Neural cell (in vitro differentiated cells): ENCODE measurements around the gene VRK1. TPM values are rescaled to one million over a fixed set of nuclear protein-coding genes. Genes with fewer than 3 reads are reported as not detected.

Experiments
- H2AFZ ChIP-seq: fragments of 200-600, 300-800 bp; sonication (generic), shearing (Covaris generic); 2 replicates; pipeline ENCODE4 v1.6.0; 2014; ENCODE audit warnings: low read depth, mild to moderate bottlenecking, antibody characterized with exemption, low read length, moderate library complexity
- H3F3A ChIP-seq: fragments of 200-600 bp; shearing (Covaris generic); 2 replicates; pipeline ENCODE4 v1.6.1; 2016; ENCODE audit warnings: mild to moderate bottlenecking, moderate library complexity, mixed read lengths, antibody characterized with exemption, low read length; ENCODE audit not compliant: insufficient read depth, poor library complexity, severe bottlenecking
- H3K27ac ChIP-seq: fragments of 200-600, 300-800 bp; sonication (generic), shearing (Covaris generic); 2 replicates; pipeline ENCODE4 v1.5.1; 2014; ENCODE audit warnings: mild to moderate bottlenecking, low read length, moderate library complexity
- H3K27me3 ChIP-seq: fragments of 300-800, 200-600 bp; sonication (generic), shearing (Covaris generic); 2 replicates; pipeline ENCODE4 v1.6.0; 2014; ENCODE audit warnings: mild to moderate bottlenecking, low read depth, low read length, moderate library complexity; ENCODE audit not compliant: insufficient read depth
- H3K36me3 ChIP-seq: fragments of 300-800, 200-600 bp; sonication (generic), shearing (Covaris generic); 2 replicates; pipeline ENCODE4 v1.5.1; 2014; ENCODE audit warnings: mild to moderate bottlenecking, antibody characterized with exemption, low read length, moderate library complexity; ENCODE audit not compliant: insufficient read depth
- H3K4me2 ChIP-seq: fragments of 300-800, 200-600 bp; sonication (generic), shearing (Covaris generic); 2 replicates; pipeline ENCODE4 v1.6.0; 2014; ENCODE audit warnings: mild to moderate bottlenecking, low read length
- H3K4me3 ChIP-seq: fragments of 300-800, 200-600 bp; sonication (generic), shearing (Covaris generic); 2 replicates; pipeline ENCODE4 v1.5.1; 2014; ENCODE audit warnings: mild to moderate bottlenecking, low read length, moderate library complexity
- H3K79me2 ChIP-seq: fragments of 200-600 bp; shearing (Covaris generic); replicated peaks from 2 replicates; pipeline ENCODE4 v1.6.0; 2014; ENCODE audit warnings: mild to moderate bottlenecking, low read length, moderate library complexity; ENCODE audit not compliant: insufficient read depth
- H3K9ac ChIP-seq: fragments of 300-800, 200-600 bp; sonication (generic), shearing (Covaris generic); 2 replicates; pipeline ENCODE4 v1.6.1; 2016; ENCODE audit warnings: mild to moderate bottlenecking, low read length, mixed read lengths
- H3K9me2 ChIP-seq: fragments of 200-600 bp; shearing (Covaris generic); 2 replicates; pipeline ENCODE4 v1.6.1; 2016; ENCODE audit warnings: mild to moderate bottlenecking, low read length, mixed read lengths; ENCODE audit not compliant: insufficient read depth
- H3K9me3 ChIP-seq: fragments of 200-600, 300-800 bp; sonication (generic), shearing (Covaris generic); 2 replicates; pipeline ENCODE4 v1.6.1; 2016; ENCODE audit warnings: mild to moderate bottlenecking, mixed run types, low read length, moderate library complexity, mixed read lengths
- H4K20me1 ChIP-seq: fragments of 200-600 bp; shearing (Covaris generic); 2 replicates; pipeline ENCODE4 v1.6.1; 2016; ENCODE audit warnings: mild to moderate bottlenecking, mixed run types; ENCODE audit not compliant: insufficient read depth
- EP300 ChIP-seq: fragments of 450-650 bp; conservative IDR thresholded peaks from 2 replicates; pipeline ENCODE4 v1.6.1; 2014; ENCODE audit warnings: antibody characterized with exemption, mild to moderate bottlenecking, moderate library complexity; ENCODE audit not compliant: poor library complexity, severe bottlenecking
- EZH2 ChIP-seq: fragments of 200-600, 300-800 bp; shearing (Covaris generic), sonication (generic); IDR thresholded peaks from 2 replicates; pipeline ENCODE4 v1.6.1; 2014; ENCODE audit warnings: antibody characterized with exemption, low read length, borderline replicate concordance, mild to moderate bottlenecking; ENCODE audit not compliant: insufficient read depth, poor library complexity, severe bottlenecking
- MXI1 ChIP-seq: fragments of 450-650 bp; conservative IDR thresholded peaks from 2 replicates; pipeline ENCODE4 v1.6.1; 2014; ENCODE audit warnings: antibody characterized with exemption, mild to moderate bottlenecking; ENCODE audit not compliant: poor library complexity, severe bottlenecking
- POLR2AphosphoS5 ChIP-seq: IDR thresholded peaks from 2 replicates; pipeline ENCODE4 v1.6.1; 2012
- RAD21 ChIP-seq: fragments of 450-650 bp; conservative IDR thresholded peaks from 2 replicates; pipeline ENCODE4 v1.6.1; 2014; ENCODE audit warnings: antibody characterized with exemption, mild to moderate bottlenecking, moderate library complexity
- SMC3 ChIP-seq: fragments of 450-650 bp; conservative IDR thresholded peaks from 2 replicates; pipeline ENCODE4 v1.6.1; 2014; ENCODE audit warnings: antibody characterized with exemption, mild to moderate bottlenecking, moderate library complexity; ENCODE audit not compliant: poor library complexity
- TAF1 ChIP-seq: IDR thresholded peaks from 2 replicates; pipeline ENCODE4 v1.6.1; 2012; ENCODE audit warnings: low read depth
- polyA plus RNA-seq: library from polyadenylated mRNA; depleted of rRNA; stranded (reverse); fragments of >200 nt; gene quantifications from 2 replicates; pipeline ENCODE4 v1.2.3, GENCODE V29; 2014
- TF ChIP-seq, protein P1 (sequence below): fragments of 450-650 bp; IDR thresholded peaks from 2 replicates; pipeline ENCODE4 v1.5.1; 2014; ENCODE audit warnings: antibody characterized with exemption, mild to moderate bottlenecking, moderate library complexity; ENCODE audit not compliant: poor library complexity, severe bottlenecking
- TF ChIP-seq, protein P2 (sequence below): IDR thresholded peaks from 2 replicates; pipeline ENCODE4 v1.6.1; 2012; ENCODE audit warnings: borderline replicate concordance

Gene VRK1
- polyA plus RNA-seq, 1 donor from 2014 or later: 86.0 TPM

DNA sequence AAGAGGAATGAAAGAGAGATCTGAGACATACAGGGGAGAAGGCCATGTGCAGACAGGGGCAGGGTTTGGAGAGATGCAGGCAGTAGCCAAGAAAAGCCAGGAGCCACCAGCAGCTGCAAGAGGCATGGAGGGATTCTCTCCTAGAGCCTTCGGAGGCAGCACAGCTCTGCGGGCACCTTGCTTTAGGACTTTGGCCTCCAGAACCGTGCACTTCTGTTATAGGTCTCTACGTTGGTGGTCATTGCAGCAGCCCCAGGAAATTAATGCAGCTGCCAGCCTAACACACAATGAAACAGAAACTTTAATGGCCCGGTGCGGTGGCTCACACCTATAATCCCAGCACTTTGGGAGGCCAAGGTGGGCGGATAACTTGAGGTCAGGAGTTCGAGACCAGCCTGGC is 14.7 kb upstream of the VRK1 start:
- no peaks in the 10 kb centered on the region for H3K27me3 ChIP-seq
- no peak overlapping the region for H2AFZ ChIP-seq
- H3K4me3 ChIP-seq: no peak overlapping the region

DNA sequence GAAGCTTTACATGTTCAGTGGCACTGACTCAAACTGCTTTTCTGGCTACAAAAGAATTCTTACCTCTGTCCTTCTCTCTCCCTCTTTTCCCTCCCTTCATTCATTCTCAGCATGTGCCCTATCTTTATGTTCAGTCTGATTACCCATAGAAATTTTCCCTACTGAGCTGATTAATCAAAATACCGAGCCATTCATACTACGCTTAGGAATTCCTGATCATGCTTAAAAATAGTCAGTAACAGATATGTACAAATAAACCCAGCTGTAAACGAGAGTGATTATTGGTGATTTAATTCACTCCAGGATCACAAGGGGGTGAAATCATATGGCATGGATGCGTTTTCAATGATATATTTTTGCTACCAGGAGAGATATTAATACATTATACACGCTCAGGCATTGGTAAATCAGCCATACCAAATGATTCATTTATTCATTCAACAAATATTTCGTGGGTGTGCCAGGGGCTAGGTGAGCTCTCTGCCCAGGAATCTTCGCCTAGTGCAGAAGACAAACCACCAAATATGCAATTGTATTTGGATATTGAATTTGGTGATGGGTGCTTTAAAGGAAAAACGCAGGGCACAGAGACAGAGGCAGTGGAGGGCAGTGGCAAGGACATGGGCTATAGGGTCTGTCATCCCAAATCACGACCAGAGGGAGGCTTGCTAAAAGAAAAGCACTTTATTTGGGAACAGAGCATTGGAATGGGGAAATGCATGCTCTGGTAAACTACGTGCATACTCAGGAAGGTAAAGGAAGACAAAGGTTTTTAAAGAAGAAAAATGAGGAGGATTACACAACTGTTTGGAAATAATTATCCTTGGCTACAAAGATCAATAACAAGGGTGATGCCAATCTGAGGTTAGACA is 13.9 kb upstream of the VRK1 start:
- Histone ChIP-seq H3K4me3 (no peak overlapping the region), H3K9me3 (no peaks in the 10 kb centered on the region), H3K4me2 (no peak overlapping the region), H3F3A (no peaks in the 10 kb centered on the region), H3K27ac (no peak overlapping the region), H4K20me1 (no peaks in the 10 kb centered on the region), H3K36me3 (no peaks in the 10 kb centered on the region), H3K27me3 (no peaks in the 10 kb centered on the region), H3K79me2 (no peaks in the 10 kb centered on the region), H3K9me2 (no peaks in the 10 kb centered on the region), H2AFZ (no peak overlapping the region), H3K9ac (no peak overlapping the region)
- TF ChIP-seq EZH2 (no peak), RAD21 (no peak), EP300 (no peak), TAF1 (no peak), SMC3 (no peak), MXI1 (no peak), POLR2AphosphoS5 (no peak)
- TF ChIP-seq, protein P1, sequence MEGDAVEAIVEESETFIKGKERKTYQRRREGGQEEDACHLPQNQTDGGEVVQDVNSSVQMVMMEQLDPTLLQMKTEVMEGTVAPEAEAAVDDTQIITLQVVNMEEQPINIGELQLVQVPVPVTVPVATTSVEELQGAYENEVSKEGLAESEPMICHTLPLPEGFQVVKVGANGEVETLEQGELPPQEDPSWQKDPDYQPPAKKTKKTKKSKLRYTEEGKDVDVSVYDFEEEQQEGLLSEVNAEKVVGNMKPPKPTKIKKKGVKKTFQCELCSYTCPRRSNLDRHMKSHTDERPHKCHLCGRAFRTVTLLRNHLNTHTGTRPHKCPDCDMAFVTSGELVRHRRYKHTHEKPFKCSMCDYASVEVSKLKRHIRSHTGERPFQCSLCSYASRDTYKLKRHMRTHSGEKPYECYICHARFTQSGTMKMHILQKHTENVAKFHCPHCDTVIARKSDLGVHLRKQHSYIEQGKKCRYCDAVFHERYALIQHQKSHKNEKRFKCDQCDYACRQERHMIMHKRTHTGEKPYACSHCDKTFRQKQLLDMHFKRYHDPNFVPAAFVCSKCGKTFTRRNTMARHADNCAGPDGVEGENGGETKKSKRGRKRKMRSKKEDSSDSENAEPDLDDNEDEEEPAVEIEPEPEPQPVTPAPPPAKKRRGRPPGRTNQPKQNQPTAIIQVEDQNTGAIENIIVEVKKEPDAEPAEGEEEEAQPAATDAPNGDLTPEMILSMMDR: no peak
- TF ChIP-seq, protein P2, sequence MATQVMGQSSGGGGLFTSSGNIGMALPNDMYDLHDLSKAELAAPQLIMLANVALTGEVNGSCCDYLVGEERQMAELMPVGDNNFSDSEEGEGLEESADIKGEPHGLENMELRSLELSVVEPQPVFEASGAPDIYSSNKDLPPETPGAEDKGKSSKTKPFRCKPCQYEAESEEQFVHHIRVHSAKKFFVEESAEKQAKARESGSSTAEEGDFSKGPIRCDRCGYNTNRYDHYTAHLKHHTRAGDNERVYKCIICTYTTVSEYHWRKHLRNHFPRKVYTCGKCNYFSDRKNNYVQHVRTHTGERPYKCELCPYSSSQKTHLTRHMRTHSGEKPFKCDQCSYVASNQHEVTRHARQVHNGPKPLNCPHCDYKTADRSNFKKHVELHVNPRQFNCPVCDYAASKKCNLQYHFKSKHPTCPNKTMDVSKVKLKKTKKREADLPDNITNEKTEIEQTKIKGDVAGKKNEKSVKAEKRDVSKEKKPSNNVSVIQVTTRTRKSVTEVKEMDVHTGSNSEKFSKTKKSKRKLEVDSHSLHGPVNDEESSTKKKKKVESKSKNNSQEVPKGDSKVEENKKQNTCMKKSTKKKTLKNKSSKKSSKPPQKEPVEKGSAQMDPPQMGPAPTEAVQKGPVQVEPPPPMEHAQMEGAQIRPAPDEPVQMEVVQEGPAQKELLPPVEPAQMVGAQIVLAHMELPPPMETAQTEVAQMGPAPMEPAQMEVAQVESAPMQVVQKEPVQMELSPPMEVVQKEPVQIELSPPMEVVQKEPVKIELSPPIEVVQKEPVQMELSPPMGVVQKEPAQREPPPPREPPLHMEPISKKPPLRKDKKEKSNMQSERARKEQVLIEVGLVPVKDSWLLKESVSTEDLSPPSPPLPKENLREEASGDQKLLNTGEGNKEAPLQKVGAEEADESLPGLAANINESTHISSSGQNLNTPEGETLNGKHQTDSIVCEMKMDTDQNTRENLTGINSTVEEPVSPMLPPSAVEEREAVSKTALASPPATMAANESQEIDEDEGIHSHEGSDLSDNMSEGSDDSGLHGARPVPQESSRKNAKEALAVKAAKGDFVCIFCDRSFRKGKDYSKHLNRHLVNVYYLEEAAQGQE: no peak

More for the DNA sequence above, 14.7 kb upstream of the VRK1 start:
- Histone ChIP-seq H3F3A (no peaks in the 10 kb centered on the region), H3K36me3 (no peaks in the 10 kb centered on the region), H3K4me2 (no peak overlapping the region), H3K9me2 (no peaks in the 10 kb centered on the region), H3K79me2 (no peaks in the 10 kb centered on the region), H4K20me1 (no peaks in the 10 kb centered on the region), H3K27ac (no peak overlapping the region), H3K9me3 (no peaks in the 10 kb centered on the region), H3K9ac (no peak overlapping the region)
- no peak for TF ChIP-seq EP300
